Transverse colon (tissue), 3 donors: ENCODE data around the gene NCK2.

Experiments
- EP300 ChIP-seq: sonication (generic); formaldehyde crosslinking; IDR thresholded peaks from one replicate; pipeline ENCODE4 v1.6.1; 2017; ENCODE audit warnings: antibody characterized with exemption, low read depth
- TF ChIP-seq, protein P1 (sequence below), 5 experiments: fragments of 200-600 bp in 3 of 5; fragments of 450-650 bp in 2 of 5; sonication (generic) in 3 of 5; IDR thresholded peaks; 1 replicate in 2 of 5; 2 replicates in 3 of 5; pipeline ENCODE4 v1.5.1; 2016 to 2017; ENCODE audit warnings: antibody characterized with exemption in 5 of 5, inconsistent platforms in 3 of 5, mild to moderate bottlenecking in 2 of 5, moderate library complexity in 1 of 5

- no peak for TF ChIP-seq EP300
- TF ChIP-seq, protein P1, sequence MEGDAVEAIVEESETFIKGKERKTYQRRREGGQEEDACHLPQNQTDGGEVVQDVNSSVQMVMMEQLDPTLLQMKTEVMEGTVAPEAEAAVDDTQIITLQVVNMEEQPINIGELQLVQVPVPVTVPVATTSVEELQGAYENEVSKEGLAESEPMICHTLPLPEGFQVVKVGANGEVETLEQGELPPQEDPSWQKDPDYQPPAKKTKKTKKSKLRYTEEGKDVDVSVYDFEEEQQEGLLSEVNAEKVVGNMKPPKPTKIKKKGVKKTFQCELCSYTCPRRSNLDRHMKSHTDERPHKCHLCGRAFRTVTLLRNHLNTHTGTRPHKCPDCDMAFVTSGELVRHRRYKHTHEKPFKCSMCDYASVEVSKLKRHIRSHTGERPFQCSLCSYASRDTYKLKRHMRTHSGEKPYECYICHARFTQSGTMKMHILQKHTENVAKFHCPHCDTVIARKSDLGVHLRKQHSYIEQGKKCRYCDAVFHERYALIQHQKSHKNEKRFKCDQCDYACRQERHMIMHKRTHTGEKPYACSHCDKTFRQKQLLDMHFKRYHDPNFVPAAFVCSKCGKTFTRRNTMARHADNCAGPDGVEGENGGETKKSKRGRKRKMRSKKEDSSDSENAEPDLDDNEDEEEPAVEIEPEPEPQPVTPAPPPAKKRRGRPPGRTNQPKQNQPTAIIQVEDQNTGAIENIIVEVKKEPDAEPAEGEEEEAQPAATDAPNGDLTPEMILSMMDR (IDR thresholded peaks at IDR 0.05) = no peak
Measured at GRCh38 chr2:105924932-105925331, 180.2 kb downstream of the NCK2 start.
